ENCODE results near the gene AUTS2. TPM values are rescaled to one million over a fixed set of nuclear protein-coding genes. Genes with fewer than 3 reads are reported as not detected.

AUTS2 gene
- total RNA-seq, 1 experiment from 2014 or later: 256 TPM

DNA sequence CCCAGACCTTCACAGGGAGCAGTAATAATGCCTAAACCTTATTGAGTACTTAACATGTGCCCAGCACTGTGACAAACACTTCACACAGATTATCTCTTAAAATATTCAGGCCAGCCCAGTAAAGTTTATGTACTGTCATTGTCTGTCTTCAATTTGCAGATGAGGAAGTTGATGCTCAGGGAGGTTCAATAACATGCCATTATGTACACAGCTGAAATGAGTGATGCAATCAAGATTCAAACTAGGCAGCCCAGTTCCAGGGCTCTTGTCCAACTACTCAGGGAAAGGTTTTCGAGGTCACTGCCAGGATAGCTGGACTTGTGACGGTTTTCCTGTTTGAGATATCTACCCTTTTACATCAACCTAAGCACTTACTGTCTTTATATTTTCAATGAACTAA, 56.1 kb downstream of the AUTS2 start:
- Histone ChIP-seq H2BK20ac (ENCODE audit: low read depth, low read length, poor library complexity, severe bottlenecking) (no peak overlapping the region), H3K4ac (ENCODE audit: low read depth, low read length) (no peak overlapping the region), H3K14ac (ENCODE audit: insufficient read depth, low read length) (no peak overlapping the region), H3K56ac (ENCODE audit: insufficient read length, low read depth, low read length) (no peak overlapping the region), H3K4me2 (ENCODE audit: insufficient read depth, insufficient read length, low read length) (no peak overlapping the region), H3T11ph (ENCODE audit: low read length) (no peak overlapping the region), H2BK120ac (ENCODE audit: low read depth, low read length, poor library complexity, severe bottlenecking) (no peak overlapping the region), H4K5ac (ENCODE audit: insufficient read length, low read depth, low read length) (no peak overlapping the region), H2AK5ac (ENCODE audit: insufficient read length, low read length) (no peak overlapping the region), H3K27ac (ENCODE audit: insufficient read length, low read depth, low read length) (no peak overlapping the region), H3K18ac (ENCODE audit: insufficient read length, low read depth, low read length) (no peak overlapping the region), H3K79me1 (ENCODE audit: insufficient read depth, low read depth, low read length, poor library complexity, severe bottlenecking) (no peaks in the 10 kb centered on the region), H3K9ac (ENCODE audit: extremely low read depth, insufficient read length, low read length) (no peak overlapping the region), H3K27me3 (ENCODE audit: insufficient read depth, low read length) (no peaks in the 10 kb centered on the region), H3K9me3 (ENCODE audit: control insufficient read depth, low read depth, low read length) (no peaks in the 10 kb centered on the region), H2AFZ (ENCODE audit: low read length) (no peak overlapping the region), H2BK15ac (ENCODE audit: low read depth, low read length) (no peak overlapping the region), H3K23ac (ENCODE audit: insufficient read length, low read depth, low read length) (no peak overlapping the region), H4K91ac (ENCODE audit: insufficient read length, low read depth, low read length) (no peak overlapping the region), H2BK5ac (ENCODE audit: insufficient read length, low read length) (no peak overlapping the region), H3K23me2 (ENCODE audit: insufficient read length, low read depth, low read length, poor library complexity, severe bottlenecking) (no peaks in the 10 kb centered on the region), H4K20me1 (ENCODE audit: control insufficient read depth, insufficient read depth, insufficient read length) (no peaks in the 10 kb centered on the region), H3K4me1 (ENCODE audit: insufficient read depth, low read length) (peaks cover 9% of the 10 kb centered on the region), H3K79me2 (ENCODE audit: insufficient read depth, low read length) (no peaks in the 10 kb centered on the region), H4K8ac (replicated peaks; ENCODE audit: insufficient read length, low read depth, low read length) (no peak overlapping the region), H2BK12ac (ENCODE audit: insufficient read length, low read depth, low read length) (no peak overlapping the region)
- no peak for DNase-seq
- Mint-ChIP-seq H3K9me3 (no peaks in the 10 kb centered on the region), H3K4me1 (peaks cover 32 to 45% of the 10 kb centered on the region in 2 experiments), H3K36me3 (ENCODE audit: insufficient read depth in 1 of 3, low read depth in 3 of 3) (no peaks in the 10 kb centered on the region), H3K4me3 (no peak overlapping the region), H3K27me3 (ENCODE audit: low read depth) (peaks cover 18% of the 10 kb centered on the region), H3K27ac (no peak overlapping the region)
- TF ChIP-seq, protein P1, sequence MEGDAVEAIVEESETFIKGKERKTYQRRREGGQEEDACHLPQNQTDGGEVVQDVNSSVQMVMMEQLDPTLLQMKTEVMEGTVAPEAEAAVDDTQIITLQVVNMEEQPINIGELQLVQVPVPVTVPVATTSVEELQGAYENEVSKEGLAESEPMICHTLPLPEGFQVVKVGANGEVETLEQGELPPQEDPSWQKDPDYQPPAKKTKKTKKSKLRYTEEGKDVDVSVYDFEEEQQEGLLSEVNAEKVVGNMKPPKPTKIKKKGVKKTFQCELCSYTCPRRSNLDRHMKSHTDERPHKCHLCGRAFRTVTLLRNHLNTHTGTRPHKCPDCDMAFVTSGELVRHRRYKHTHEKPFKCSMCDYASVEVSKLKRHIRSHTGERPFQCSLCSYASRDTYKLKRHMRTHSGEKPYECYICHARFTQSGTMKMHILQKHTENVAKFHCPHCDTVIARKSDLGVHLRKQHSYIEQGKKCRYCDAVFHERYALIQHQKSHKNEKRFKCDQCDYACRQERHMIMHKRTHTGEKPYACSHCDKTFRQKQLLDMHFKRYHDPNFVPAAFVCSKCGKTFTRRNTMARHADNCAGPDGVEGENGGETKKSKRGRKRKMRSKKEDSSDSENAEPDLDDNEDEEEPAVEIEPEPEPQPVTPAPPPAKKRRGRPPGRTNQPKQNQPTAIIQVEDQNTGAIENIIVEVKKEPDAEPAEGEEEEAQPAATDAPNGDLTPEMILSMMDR (conservative IDR thresholded peaks at IDR 0.05): no peak
- no CpG with 5 or more reads among the region's 2 CpGs for WGBS (ENCODE audit: extremely low coverage, insufficient read length, low lambda C conversion rate)

Data from H9 (cell line).